ENCODE results near the gene NT5C1A.

NT5C1A gene

DNA sequence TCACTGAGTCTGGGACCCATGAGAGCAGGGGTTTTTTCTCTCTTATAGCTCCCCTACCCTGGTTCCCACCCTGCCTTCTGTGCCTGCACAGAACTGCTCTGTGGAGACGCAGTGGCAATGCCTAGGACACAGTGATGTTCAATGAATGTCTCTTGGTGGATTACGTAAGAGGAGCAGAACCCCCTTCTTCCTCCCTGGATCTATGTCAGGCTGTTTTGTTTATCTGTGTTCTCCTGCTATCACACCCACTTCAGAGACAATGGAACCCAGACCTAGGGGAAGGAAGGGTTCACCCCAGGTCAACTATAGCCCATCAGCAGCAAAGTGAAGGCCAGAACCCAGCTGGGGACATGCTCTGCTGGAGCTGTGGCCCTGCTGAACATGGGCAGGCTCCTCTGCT lies 17.3 kb upstream of the NT5C1A start:
- no peak for DNase-seq

DNA sequence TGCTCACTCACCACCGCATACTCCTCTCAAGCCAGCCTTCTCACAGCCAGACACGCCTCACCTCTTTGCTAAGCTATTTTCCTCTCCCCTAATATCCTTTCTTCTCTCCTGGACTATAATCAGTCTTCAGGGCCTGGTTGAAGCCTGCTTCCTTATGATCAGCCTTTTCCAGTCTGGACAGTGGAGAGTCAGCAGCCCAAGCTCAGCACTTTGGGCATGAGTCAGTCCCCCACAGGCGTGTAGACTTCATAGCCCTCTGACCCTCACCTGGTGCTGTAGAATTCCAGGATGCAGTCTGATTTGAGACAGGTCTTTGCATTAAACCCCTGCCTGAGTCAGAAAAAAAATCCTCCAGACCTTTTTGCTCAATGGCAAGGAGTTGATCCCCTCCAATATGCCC lies 16.8 kb upstream of the NT5C1A start:
- DNase-seq, result no peak

DNA sequence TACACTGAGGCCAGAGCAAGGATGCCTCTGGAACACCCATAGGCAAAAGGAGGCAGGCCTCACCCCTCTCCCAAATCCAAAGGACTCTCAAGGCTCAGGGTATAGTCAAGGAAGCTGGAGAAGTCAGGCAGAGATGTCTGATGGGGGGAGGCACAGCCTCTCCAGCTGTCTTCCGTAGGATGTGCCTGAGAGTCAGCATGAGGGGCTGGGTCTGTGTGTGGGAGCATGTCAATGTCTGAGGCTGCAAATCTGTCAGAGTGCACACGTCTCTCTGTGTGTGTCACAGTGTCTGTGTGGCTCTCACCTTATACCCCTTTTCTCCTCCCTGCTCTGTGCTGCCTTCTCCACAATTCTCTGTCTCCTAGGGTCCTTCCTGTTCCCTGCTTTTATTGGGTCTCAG lies 15.3 kb upstream of the NT5C1A start:
- no peak for DNase-seq

DNA sequence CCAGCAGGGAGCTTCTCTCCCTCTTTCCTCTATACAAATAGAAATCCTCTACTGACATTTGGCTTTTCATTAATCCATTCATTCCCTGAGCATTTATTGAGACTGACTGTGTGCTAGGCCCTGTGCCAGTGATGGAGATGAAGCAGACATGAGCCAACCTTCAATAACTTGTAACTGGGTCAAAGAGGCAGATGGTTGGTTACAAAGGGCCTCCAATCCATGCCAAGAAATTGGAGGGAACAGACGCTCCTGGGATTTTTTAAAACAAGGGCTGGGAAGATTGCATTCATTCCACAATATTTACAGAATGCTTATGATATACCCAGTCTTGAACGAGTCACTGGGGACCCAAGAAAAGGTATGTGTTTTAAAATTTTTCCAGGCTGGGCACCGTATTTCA lies 13.2 kb upstream of the NT5C1A start:
- DNase-seq, result peak; percentile 99

DNA sequence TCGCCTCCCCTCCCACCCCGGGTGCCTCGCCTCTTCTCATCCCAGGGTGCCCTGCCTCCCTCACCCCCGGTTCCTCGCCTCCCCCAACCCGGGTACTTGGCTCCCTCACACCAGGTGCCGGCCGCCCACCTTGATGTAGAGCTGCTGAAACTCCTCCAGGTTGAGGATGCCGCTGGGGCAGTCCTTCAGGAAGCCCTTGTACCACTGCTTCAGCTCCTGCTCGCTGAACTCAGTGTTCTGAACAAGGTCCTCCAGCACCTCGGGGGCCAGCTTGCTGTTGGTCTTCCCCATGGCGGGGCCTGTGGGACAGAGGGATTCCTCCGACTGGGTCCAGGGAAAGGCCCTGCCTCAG lies 12.4 kb upstream of the NT5C1A start:
- no peak for DNase-seq

DNA sequence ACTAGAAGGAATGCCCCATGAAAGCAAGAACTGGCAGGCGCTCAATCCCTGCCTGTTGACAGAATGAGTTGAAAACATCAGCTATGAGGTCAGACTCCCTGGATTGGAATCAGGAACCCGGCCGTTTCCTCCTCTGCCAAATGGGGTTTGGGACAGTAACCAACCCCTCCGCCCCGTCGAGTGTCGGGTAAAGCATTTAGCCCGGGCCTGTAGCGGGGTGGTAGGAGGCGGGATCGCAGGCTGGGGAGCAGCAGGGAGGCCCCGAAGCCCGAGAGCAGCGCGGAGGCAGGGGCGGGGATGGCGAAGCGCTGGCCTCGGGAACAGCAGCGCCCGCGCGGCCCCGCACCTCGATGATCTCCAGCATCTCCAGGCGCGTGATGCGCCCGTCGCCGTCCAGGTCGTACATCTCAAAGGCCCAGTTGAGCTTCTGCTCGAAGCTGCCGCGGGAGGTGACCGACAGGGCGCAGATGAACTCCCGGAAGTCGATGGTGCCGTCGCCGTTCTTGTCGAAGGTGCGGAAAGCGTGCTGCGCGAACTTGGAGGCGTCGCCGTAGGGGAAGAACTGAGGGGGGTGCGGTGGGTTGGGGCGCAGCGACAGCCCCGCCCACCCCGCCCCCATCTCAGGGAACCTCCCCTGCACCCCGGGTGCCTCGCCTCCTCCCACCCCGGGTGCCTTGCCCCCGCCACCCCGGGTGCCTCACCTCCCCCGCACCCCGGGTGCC lies 11.8 kb upstream of the NT5C1A start:
- no peak for DNase-seq

DNA sequence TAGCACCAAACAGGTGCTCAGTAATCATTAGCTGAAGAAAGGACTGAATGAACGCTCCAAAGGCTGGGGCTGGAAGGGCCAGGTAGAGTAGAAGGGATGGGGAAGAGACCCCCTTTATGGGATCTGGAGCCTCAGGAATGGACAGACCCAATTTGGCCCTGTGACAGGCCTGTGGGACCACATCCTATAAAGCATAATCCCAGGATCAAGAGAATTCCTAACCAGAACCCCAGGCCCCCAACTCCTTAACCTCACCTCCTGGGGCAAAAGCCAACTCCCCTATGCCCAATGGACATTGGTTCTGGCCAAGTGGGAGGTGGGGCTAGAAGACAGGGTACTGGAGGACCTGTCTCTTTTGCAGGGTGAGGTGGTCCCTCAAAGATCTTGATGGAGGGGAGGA lies 10.1 kb upstream of the NT5C1A start:
- no peak for DNase-seq

DNA sequence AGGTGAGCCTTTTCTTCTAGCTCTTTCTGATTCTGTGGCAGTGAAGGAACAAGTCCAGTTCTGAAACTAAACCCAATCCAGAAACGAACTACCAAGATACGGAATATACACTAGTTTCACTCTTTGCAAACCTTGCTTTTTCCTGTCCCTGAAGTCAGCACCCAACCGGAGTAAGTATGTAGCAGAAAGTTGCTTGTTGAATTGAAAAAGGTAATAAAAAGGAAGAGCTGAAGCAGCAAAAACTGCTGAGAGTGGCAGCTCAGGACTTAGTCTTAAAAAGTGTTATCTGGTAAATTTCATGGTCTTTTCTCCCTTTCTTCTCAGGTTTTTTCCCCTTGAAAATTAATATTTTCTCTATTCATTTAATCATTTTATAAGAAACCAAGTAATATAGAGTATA lies 9.4 kb upstream of the NT5C1A start:
- DNase-seq, result no peak

DNA sequence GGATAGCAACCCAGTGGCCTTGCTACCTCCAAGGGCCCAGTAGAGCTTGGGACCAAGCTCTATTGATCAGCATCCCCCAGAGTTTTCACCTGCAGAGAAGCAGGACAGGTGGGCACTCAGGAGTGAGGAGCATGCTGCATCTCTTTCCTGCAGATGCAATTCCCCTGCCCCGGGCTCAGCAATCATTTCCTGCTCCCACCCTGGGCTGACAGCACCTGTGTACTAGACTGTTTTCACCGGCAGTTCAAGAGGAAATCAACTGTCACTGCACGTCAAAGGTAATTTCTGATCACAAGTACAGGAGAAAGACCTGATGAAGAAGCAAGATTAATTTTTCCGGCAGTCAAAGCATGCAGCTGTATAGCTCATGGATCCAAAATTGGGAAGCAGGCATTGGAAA lies 8.8 kb upstream of the NT5C1A start:
- no peak for DNase-seq

DNA sequence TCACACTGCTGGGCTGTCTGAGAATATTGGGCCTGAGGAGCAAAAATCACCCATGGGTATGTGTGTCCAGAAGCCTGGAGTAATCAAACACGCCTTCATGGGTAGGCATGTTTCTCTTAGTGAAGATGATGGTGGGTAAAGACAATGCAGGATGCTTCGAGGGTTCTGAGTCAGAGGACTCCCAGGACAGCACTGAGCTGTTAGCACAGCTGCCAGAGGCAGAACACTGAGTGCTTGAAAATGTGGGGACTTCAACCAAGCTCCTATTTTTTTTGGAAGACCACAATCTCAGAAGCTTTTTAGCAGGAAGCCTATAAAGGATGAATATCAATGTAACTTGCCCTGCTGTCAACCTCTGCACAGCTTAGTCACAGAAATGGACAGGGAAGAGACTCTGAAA lies 7.9 kb upstream of the NT5C1A start:
- DNase-seq, result no peak

DNA sequence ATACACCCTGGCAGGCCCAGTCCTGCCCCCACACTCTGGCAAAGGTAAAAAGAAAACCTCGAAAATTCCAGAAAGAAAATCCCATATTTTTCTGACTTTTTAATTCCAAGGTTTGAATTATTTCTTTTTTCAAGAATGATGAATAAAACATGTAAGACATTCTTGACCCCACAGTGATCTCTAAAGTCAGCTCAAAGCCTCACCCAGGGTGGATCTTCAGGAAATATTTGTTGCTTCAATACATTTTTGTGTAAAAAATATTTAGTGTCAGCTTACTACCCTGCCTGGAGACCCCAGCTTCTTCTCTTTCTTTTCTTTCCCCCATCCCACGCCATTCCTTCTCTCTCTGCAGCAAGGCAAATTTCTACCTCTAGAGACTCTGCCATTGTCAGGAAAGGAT lies 7.0 kb upstream of the NT5C1A start:
- DNase-seq, result no peak

DNA sequence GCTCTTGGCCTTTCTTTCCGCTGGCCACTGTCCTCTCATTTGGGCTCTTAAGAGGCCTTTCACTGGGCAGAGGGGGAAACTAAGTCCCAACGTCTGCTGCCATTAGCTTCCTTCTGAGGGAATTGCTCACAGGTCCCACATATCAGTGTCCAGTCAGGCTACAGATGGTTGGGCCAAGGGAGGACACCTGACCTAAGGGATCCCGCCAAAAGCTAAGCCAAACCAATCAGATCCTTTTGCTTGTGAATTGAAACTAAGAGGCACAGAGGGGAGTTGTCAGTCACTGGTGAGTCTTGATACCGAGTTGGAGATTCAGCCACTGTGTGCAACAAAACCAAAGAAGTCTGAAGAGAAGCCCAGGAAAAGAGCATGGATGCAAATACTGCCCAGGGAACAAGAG lies 5.7 kb upstream of the NT5C1A start:
- no peak for DNase-seq

DNA sequence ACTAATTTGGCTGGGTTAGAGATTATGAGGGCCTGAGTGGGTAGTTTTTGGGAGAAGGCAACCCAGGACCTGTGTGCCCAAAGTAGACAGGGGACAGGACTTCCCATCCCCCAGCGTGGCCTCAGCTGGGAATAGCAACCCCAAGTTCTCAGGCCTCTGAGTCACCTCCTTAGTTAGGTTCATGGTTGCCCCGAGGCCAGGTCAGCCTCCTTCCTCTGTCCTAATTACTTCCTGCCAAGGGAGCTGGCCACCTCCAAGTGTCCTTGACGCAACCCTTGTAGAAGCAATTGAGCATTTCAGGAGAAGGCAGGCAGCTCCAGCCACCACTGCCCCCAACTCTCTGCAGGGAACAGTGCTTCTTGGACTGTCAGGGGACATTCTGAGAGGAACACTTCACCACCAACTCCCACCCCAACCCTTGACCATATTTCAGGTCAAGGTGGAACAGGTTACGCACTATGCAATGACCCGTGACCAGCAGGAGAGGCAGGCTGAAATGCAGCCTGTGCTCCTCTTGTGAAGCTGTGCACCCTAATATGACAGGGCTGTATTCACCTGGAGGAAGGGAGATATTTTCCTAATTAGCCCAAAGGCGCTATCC lies 5.1 kb upstream of the NT5C1A start:
- no peak for DNase-seq

DNA sequence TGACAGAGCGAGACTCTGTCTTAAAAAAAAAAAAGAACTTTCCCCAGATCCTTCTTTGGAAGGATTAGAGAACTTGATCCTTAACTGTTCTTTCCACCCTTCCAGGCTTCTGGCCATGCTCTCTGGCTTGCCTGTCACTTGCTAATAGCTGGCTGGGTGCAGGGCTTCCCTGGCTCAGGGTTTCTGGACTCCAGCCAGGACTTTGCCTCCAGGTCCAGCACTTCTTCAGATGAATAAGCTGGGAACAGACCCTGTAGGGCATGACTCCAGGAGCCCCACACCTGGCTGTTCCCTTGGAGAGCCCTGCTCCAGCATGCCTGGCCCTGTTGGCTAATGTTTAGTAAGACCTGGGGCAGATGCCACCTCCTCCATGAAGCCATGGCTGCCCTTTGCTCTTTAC lies 3.3 kb upstream of the NT5C1A start:
- no peak for DNase-seq

DNA sequence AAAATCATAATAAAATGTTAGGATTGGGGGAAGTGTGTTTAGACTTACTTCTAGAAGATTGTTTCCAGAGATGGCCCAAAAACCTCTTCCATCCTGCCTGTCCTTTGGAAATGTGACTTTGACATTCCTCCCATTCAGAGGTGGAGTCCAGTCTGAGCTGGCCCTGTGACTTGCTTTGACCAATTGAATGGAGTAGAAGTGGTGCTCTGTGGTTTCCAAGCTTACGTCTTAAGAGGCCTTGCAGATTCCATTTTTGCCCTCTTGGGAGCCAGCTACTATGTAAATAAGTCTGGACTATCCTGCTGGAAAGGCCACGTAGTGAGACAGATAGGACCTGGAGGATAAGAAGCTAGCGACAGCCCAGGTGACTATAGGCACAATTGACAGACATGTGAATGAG lies 1.3 kb upstream of the NT5C1A start:
- DNase-seq, result no peak

DNA sequence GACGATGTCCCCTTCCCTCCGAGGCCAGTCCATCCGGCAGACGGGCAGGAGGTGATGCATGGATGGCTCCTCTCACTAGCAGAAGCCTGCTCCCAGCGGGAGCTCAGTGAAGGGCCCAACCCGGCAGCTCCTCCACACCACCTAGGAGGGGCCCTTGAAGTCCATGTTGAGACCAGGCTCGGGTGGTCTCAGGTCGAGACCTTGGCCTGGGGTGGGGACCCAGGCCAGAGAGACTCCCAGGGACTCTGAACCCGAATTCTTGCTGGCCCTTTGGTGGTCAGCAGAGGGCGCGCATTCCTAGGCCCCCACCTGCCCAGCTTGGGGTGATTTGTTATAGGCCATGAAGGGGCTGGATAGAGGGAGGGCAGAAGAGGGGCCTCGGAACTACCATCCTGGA lies 642 bp upstream of the NT5C1A start:
- peak; percentile 99 for DNase-seq

DNA sequence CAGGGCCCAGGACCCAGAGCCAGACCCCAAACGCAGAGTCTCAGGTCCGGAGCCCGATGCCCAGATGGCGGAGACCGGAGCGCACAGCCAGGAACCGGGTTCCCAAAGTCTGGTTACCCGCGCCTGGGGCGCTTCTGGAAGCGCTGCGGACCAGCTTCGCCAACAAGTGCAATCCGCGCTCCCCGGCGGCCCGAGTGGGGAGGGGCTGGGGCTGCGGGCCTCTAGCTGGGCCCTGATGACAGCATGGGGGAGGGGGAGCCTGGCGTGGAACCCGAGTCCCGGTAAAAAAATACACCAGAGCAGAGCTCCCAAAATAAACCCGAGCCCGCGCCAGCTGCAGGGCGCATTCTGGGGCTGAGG lies 494 bp downstream of the NT5C1A start:
- DNase-seq, result no peak

DNA sequence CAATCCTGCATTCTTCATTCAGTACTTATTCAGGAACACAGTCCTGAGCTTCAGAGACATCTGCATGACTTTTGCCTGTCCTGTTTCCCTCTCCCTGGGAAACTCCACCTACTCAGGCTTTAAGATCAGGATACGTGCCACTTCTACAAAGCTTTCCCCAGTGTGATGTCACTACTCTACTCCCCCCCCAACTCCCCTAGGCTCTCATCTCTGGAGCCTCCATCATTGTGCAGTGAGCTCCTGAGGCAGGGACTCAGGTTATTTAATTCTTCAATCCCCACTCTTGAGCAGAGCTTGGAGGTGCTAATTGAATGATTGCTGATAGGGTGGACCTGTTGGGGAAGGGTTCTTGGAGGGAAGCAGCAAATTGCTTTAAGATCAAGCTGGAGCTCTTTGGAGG lies 1.2 kb downstream of the NT5C1A start:
- no peak for DNase-seq

DNA sequence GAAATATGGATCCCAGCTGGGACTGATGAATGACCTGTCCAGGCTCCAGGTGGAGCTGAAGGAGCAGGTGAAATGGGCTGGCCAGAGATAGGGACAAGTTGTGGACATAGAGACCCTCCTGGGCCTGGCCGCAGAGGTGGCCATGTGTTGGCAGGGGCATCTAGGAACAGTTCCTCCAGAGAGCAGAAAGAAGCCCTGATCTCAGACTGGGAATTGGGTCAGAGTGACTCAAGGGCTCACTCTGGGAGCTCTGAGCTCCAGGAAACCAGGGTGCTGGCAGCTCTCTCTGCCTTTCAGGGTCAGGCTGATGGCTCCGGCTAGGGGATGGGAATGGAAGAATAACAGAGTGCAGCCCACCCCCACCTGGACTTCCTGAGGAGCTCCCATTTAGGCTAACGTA lies 3.0 kb downstream of the NT5C1A start:
- DNase-seq, result no peak

DNA sequence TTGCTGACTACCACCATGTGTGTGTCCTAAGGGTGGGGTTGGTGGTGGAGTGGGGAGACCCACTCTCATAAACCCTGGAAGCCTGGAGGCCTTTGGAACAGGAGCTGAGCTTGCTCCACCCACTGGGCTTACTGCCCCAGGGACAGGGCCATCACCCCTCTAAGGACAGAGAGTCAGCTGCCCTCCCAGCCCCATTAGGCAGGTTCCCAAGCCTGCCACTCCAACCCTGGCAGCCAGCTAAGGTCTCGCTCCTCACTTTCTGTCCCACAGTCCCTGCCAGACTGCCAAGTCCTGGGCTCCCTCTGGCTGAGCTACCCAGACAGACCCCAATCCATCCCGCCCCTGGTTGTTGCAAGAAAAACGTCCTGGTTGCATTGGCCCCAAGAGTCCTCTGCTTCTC lies 3.8 kb downstream of the NT5C1A start:
- no peak for DNase-seq

DNA sequence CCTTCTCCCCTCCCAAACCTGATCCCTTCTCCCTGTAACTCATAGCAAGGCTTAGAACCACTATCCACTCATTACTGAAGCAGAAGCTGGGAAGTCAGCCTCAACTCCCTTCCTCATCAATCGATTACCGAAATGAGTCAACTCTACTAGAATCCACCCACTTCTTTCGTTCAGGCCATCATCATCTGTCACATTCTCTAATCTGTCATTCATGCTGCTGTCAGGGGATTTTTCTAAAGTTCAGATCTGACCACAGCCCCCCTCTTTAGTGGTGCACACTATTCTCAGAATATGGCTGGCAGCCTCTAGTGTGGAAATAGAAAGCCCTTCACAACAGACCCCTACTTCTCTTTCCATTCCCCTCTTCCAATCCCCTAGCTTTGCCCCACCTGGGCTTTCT lies 5.1 kb downstream of the NT5C1A start:
- no peak for DNase-seq

DNA sequence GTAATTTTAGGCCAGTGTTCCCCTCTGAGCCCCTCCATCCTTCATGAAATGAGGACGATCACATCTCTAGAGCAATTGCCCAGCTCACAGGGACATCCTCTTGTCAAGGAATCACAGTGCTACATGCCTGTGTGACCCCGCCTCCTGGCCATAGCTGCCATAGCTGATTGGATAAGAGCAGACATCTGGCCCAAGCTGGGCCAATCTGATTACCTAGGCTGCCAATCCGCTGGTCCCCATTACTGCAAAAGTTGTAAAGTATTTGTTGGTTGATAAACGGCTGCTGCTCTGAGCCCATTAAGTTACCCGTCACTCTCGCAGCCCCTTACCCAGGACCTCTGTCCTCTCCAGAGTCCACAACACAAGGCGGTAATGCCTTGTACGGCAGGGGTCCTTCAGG lies 8.3 kb downstream of the NT5C1A start:
- no peak for DNase-seq

DNA sequence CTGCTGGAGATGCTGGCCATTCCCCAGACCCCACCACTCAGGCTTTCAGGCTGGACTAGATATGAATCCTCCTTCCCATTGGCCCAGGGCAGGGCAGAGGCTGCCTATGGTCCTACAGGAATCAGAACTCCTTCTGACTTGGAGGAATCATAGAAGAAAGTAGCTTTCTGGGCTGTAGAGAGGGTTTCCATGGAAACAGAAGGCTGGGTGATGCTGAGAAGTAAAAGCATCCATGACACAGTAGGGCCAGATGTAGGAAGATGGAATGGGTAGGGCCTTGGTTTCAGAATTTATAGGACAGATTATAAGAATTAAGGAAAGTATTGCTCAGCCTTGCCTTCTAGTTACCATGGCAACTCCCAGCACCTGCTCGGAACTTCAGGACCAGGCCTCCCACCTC lies 9.0 kb downstream of the NT5C1A start:
- no peak for DNase-seq

DNA sequence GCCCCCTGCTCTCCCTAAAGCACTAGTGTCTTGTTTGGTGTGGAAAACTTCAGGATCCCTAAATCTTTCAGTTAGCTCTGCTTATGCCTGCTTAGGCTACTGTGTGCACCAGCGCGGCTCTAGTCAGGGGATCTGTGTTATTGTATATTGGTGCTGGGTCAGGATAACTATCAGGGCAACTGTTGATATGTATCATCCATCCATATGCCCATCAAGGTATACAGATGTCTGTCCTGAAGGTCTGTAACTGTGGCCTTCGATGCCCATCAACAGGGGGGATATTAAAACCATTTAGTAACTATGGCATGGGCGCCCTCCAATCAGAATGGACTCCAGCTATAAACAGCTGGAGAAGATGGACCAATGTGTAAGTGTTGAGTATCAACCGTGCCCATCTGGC lies 12.4 kb downstream of the NT5C1A start:
- no peak for DNase-seq

DNA sequence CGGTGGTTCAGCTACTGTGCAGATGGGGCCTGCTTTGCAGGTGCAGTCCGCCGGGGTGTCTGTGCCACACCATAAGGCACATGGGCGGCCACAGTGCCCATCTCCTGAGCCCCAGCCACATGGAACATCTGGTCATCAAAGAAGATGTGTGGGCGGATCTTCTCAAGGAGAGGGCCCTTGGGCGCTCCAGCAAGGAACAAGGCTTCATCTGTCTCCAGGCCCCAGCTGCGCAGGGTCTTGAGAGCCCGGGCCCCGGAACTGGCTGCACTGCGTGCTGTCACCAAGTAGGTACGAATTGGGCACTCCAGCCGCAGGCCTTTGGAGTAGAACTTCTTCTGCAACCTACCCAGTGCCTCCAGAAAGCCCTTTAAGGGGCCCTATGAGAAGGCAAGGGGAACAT lies 12.8 kb downstream of the NT5C1A start:
- no peak for DNase-seq

All from NCI-H1694 (cell line).